GM23338 (cell line): ENCODE data around the gene MEIOSIN.

Experiments used
- CREB1 ChIP-seq: fragments of 250-450 bp; sonication (Bioruptor Pico); IDR thresholded peaks from 2 replicates; pipeline ENCODE4 v1.5.0; 2020; ENCODE audit warnings: low read depth, mild to moderate bottlenecking, moderate library complexity
- CTCF ChIP-seq, 2 experiments: fragments of 200-600 bp in 1 of 2; sonication (generic) in 1 of 2; conservative IDR thresholded peaks; 2 replicates each; pipeline versions ENCODE4 v1.5.1 to v1.6.1; 2016 to 2017; ENCODE audit warnings: antibody characterized with exemption in 2 of 2, low read depth in 2 of 2, mild to moderate bottlenecking in 2 of 2, moderate library complexity in 1 of 2
- ETS1 ChIP-seq: IDR thresholded peaks from 2 replicates; pipeline ENCODE4 v1.6.1; 2016; ENCODE audit warnings: antibody characterized with exemption
- EZH2 ChIP-seq: fragments of 200-600 bp; sonication (generic); IDR thresholded peaks from one replicate; pipeline ENCODE4 v1.8.0; 2017; ENCODE audit warnings: antibody characterized with exemption, mild to moderate bottlenecking, low read depth; ENCODE audit not compliant: unreplicated experiment
- EZH2phosphoT487 ChIP-seq: fragments of 200-600 bp; sonication (generic); IDR thresholded peaks from one replicate; pipeline ENCODE4 v1.8.1; 2018; ENCODE audit warnings: antibody characterized with exemption; ENCODE audit not compliant: unreplicated experiment
- NANOG ChIP-seq: IDR thresholded peaks from 2 replicates; pipeline ENCODE4 v1.6.1; 2016; ENCODE audit warnings: antibody characterized with exemption, borderline replicate concordance
- POLR2AphosphoS5 ChIP-seq: IDR thresholded peaks from 2 replicates; pipeline ENCODE4 v1.6.1; 2016; ENCODE audit warnings: antibody characterized with exemption, low read depth
- REST ChIP-seq: IDR thresholded peaks from one replicate; pipeline ENCODE4 v1.6.1; 2018; ENCODE audit warnings: antibody characterized with exemption; ENCODE audit not compliant: unreplicated experiment
- STAT1 ChIP-seq: IDR thresholded peaks from one replicate; pipeline ENCODE4 v1.6.1; 2016; ENCODE audit warnings: antibody characterized with exemption; ENCODE audit not compliant: unreplicated experiment
- ZNF114 ChIP-seq: fragments of 250-450 bp; sonication (Bioruptor Pico); IDR thresholded peaks from 2 replicates; pipeline ENCODE4 v1.5.0; 2020; ENCODE audit warnings: mild to moderate bottlenecking, moderate library complexity
- ZNF331 ChIP-seq: fragments of 250-450 bp; sonication (Bioruptor Pico); IDR thresholded peaks from 2 replicates; pipeline ENCODE4 v1.5.0; 2020; ENCODE audit warnings: low read depth, mild to moderate bottlenecking, moderate library complexity
- ZNF462 ChIP-seq: fragments of 250-450 bp; sonication (Bioruptor Pico); IDR thresholded peaks from 2 replicates; pipeline ENCODE4 v1.5.0; 2020; ENCODE audit warnings: mild to moderate bottlenecking, moderate library complexity

- TF ChIP-seq CTCF (conservative IDR thresholded peaks at IDR 0.05; ENCODE audit: low read depth in 2 of 2) (no peak), ZNF114 (CRISPR knock-in tag) (no peak), EZH2 (no peak), ZNF462 (no peak), CREB1 (CRISPR knock-in tag) (no peak), POLR2AphosphoS5 (no peak), ZNF331 (CRISPR knock-in tag) (no peak), EZH2phosphoT487 (no peak), REST (no peak), NANOG (no peak), STAT1 (no peak), ETS1 (no peak)
These were observed at the start of gene MEIOSIN for GRCh38 chr19:45733160-45733810.
